Gastroesophageal sphincter (tissue), 4 donors: Measurements from ENCODE around the gene GALNT7. TPM values are rescaled to one million over a fixed set of nuclear protein-coding genes. Genes with fewer than 3 reads are reported as not detected.

Source experiments
- ATAC-seq: fragments of 150-250 bp; one replicate; pipeline ENCODE4 v1.9.1; 2016; ENCODE audit warnings: mild to moderate bottlenecking, moderate library complexity
- H3K27ac ChIP-seq, 4 donors: fragments of 200-600 bp; sonication (generic) in 3 of 4; 1 replicate in 3 of 4; 2 replicates in 1 of 4; pipeline ENCODE4 v1.5.1; 2016 to 2019
- H3K27me3 ChIP-seq: fragments of 200-600 bp; sonication (generic); one replicate; pipeline ENCODE4 v1.5.1; 2019
- H3K36me3 ChIP-seq, 2 donors: fragments of 200-600 bp; sonication (generic); one replicate each; pipeline ENCODE4 v1.5.1; 2019; ENCODE audit warnings: control low read depth in 1 of 2
- H3K4me1 ChIP-seq, 3 donors: fragments of 200-600 bp; sonication (generic); 1 replicate in 2 of 3; 2 replicates in 1 of 3; pipeline ENCODE4 v1.5.1; 2016 to 2019; ENCODE audit warnings: control low read depth in 2 of 3
- H3K4me3 ChIP-seq, 2 donors: fragments of 200-600 bp; sonication (generic); one replicate each; pipeline ENCODE4 v1.5.1; 2019; ENCODE audit warnings: mild to moderate bottlenecking in 1 of 2, moderate library complexity in 1 of 2
- H3K9me3 ChIP-seq, 3 donors: fragments of 200-600 bp; sonication (generic); one replicate each; pipeline ENCODE4 v1.5.1; 2017 to 2019; ENCODE audit warnings: control low read depth in 2 of 3
- EP300 ChIP-seq: sonication (generic); formaldehyde crosslinking; IDR thresholded peaks from one replicate; pipeline ENCODE4 v1.6.1; 2017; ENCODE audit warnings: antibody characterized with exemption, mild to moderate bottlenecking
- POLR2A ChIP-seq, 2 donors: fragments of 450-650 bp; IDR thresholded peaks; one replicate each; pipeline ENCODE4 v1.6.1; 2017; ENCODE audit warnings: antibody characterized with exemption in 2 of 2, mild to moderate bottlenecking in 2 of 2, moderate library complexity in 1 of 2
- POLR2AphosphoS5 ChIP-seq: sonication (generic); formaldehyde crosslinking; IDR thresholded peaks from one replicate; pipeline ENCODE4 v1.6.1; 2017; ENCODE audit warnings: antibody characterized with exemption
- WGBS, 2 donors: methylation state at CpG; one replicate each; pipeline ENCODE4 v1.1.5; 2018; ENCODE audit warnings: low coverage in 1 of 2; 5-methylcytosine and 5-hydroxymethylcytosine counted together
- total RNA-seq, 4 donors: library from RNA; depleted of rRNA; stranded (reverse); fragments of >200 nt; gene quantifications; one replicate each; pipeline ENCODE4 v1.1.0, GENCODE V29; 2016
- TF ChIP-seq, protein P1 (sequence below), 4 experiments: fragments of 200-600 bp in 2 of 4; fragments of 450-650 bp in 2 of 4; sonication (generic) in 1 of 4; IDR thresholded peaks; one replicate each; pipeline ENCODE4 v1.5.1; 2017 to 2019; ENCODE audit warnings: antibody characterized with exemption in 4 of 4, mild to moderate bottlenecking in 2 of 4, moderate library complexity in 2 of 4

The GALNT7 gene
- total RNA-seq, 4 donors from 2014 or later, result 13.7 to 30.3 (median 17.5) TPM

DNA sequence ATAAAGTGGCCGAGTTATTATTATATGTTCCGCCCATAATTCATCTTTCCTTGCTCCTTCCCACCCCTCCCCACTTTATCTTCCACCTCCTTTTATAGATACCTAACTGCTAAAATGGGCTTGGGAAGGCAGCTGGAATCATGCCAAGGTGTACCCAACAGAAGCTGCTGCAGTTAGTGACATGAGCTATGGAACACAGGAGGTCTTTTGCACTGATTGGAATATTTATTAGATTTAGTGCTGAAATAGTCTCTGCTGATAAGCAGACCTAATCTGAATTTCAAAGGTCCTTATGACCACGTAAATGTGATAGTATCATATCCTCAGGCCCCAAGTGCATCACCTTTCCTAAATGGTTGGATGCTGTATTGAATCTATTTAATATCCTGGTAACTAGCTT, 100.7 kb downstream of the GALNT7 start:
- no peak for ATAC-seq
- no peak overlapping the region for H3K27ac ChIP-seq
- H3K4me1 ChIP-seq, result peaks cover 0 to 25% (median 0%) of the 10 kb centered on the region in 3 donors
- WGBS, 2 donors, result 96 to 97% methylated on average over 3 of the region's 3 CpGs
- H3K36me3 ChIP-seq, result no peaks in the 10 kb centered on the region
- no peaks in the 10 kb centered on the region for H3K9me3 ChIP-seq
- H3K27me3 ChIP-seq, result no peaks in the 10 kb centered on the region
- no peak overlapping the region for H3K4me3 ChIP-seq
- TF ChIP-seq EP300, result no peak
- no peak for TF ChIP-seq POLR2AphosphoS5
- TF ChIP-seq POLR2A (IDR thresholded peaks at IDR 0.05), result no peak
- TF ChIP-seq, protein P1, sequence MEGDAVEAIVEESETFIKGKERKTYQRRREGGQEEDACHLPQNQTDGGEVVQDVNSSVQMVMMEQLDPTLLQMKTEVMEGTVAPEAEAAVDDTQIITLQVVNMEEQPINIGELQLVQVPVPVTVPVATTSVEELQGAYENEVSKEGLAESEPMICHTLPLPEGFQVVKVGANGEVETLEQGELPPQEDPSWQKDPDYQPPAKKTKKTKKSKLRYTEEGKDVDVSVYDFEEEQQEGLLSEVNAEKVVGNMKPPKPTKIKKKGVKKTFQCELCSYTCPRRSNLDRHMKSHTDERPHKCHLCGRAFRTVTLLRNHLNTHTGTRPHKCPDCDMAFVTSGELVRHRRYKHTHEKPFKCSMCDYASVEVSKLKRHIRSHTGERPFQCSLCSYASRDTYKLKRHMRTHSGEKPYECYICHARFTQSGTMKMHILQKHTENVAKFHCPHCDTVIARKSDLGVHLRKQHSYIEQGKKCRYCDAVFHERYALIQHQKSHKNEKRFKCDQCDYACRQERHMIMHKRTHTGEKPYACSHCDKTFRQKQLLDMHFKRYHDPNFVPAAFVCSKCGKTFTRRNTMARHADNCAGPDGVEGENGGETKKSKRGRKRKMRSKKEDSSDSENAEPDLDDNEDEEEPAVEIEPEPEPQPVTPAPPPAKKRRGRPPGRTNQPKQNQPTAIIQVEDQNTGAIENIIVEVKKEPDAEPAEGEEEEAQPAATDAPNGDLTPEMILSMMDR (IDR thresholded peaks at IDR 0.05), result no peak

DNA sequence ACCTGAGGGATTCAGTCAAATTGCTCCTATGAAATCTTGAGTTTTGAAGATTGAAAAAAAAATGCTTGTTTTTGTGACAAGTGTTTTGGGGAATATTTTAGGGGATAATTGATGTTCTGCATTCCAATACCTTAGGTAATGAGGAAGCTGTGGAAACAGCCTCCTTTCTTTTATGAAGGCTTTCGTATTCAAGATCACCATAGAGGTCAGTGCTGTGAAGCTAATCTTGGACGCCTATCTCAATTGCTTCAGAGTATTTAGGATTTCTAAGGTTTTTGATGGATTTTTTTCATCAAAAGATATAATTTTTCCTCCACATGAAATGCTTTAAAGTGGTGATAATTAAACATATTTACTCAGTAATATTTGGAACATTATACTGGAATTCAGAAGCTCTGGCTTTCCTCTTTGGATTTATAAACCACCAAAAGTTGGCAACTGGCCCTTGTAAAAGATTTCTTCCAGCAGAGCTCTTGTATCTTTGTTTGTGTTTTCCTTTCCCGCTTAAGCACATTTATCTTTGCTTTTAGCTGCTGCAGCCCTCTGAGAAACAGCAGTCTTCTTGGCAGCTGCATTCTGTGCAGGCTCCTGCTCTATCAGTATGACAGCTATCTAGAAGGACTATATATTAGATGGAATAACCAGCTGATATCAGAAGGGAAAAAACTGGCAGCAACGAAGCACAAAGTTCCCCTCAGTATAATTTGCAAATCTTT, 101.9 kb downstream of the GALNT7 start:
- Histone ChIP-seq H3K4me3 (no peak overlapping the region), H3K9me3 (no peaks in the 10 kb centered on the region), H3K27me3 (no peaks in the 10 kb centered on the region), H3K27ac (no peak overlapping the region), H3K4me1 (peaks cover 0 to 14% (median 0%) of the 10 kb centered on the region in 3 donors), H3K36me3 (no peaks in the 10 kb centered on the region)
- WGBS, 2 donors, result 31 to 38% methylated on average over 4 of the region's 4 CpGs
- no peak for TF ChIP-seq EP300
- no peak for ATAC-seq

DNA sequence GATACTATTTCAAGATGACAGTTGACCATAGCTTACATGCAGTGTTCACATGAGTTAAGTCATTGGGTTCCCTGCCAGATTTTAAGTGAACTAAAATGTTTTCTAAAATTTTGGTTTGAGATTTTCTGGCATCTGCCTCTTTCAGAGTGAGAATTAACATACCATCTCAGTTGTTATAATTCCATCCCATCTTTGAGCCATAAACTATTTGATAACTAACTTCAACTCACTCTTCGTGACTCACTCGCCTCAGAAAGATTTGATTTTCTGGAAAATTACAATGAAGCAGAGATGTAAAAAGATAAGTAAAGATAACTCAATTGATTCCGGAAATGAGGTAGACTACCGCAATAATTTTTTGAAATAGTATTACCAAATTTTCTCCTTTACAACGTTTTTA, 103.7 kb downstream of the GALNT7 start:
- Histone ChIP-seq H3K4me3 (no peak overlapping the region), H3K9me3 (no peaks in the 10 kb centered on the region), H3K27me3 (no peaks in the 10 kb centered on the region), H3K27ac (no peak overlapping the region), H3K4me1 (peaks cover 0 to 14% (median 0%) of the 10 kb centered on the region in 3 donors), H3K36me3 (no peaks in the 10 kb centered on the region)
- WGBS, 2 donors, result 78 to 93% methylated on average over 5 of the region's 5 CpGs
- TF ChIP-seq POLR2AphosphoS5 (no peak), EP300 (no peak), POLR2A (IDR thresholded peaks at IDR 0.05) (no peak)
- TF ChIP-seq, protein P1 (IDR thresholded peaks at IDR 0.05), result no peak
- ATAC-seq, result no peak

DNA sequence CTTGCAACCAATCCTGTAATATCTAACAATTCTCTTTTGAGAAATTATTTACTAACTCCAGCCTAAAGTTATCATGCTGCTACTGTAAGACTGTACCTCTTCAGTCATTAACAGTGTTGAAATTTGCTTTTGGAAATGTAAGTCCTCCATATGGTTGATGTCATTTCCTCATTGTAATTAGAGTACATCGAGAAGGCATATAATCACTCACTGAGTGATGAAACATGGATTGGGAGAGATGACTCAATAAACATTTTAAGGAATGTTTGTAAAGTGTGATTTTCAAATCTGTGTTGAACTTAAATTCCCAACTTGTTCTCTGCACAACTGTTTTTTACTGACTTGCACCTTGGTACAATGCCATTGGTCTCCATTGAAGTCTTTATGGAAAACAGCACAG, 104.4 kb downstream of the GALNT7 start:
- Histone ChIP-seq H3K4me3 (no peak overlapping the region), H3K27me3 (no peaks in the 10 kb centered on the region), H3K36me3 (no peaks in the 10 kb centered on the region), H3K9me3 (no peaks in the 10 kb centered on the region), H3K27ac (no peak overlapping the region), H3K4me1 (peaks cover 0 to 14% (median 0%) of the 10 kb centered on the region in 3 donors)
- ATAC-seq, result no peak
- WGBS, 2 donors, result 53 to 69% methylated on average over 1 of the region's 1 CpG
- TF ChIP-seq POLR2A (IDR thresholded peaks at IDR 0.05) (no peak), EP300 (no peak), POLR2AphosphoS5 (no peak)
- TF ChIP-seq, protein P1 (IDR thresholded peaks at IDR 0.05), result no peak

DNA sequence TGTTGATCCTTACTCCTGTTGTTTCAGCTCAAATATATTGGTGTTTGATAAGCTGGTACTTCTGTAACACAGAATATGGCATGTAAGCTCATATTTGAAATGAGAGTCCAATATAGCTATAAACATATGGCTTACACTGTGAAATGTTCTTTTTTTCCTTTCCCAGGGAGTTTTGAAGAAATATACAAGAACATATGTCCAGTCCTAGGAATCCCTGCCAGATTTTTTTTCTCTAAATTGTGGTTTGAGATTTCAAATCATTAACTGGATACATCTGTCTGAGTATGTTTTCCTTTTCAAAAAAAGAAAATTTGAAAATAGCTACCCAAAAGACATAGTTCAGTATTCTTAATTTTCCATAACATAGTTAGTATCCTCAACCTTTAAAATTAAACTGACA, 105.3 kb downstream of the GALNT7 start:
- TF ChIP-seq EP300, result no peak
- H3K27me3 ChIP-seq, result no peaks in the 10 kb centered on the region
- no peak for ATAC-seq
- H3K4me1 ChIP-seq, result peaks cover 0 to 14% (median 0%) of the 10 kb centered on the region in 3 donors
- H3K36me3 ChIP-seq, result no peaks in the 10 kb centered on the region
- no peaks in the 10 kb centered on the region for H3K9me3 ChIP-seq
- H3K4me3 ChIP-seq, result no peak overlapping the region
- H3K27ac ChIP-seq, result no peak overlapping the region

DNA sequence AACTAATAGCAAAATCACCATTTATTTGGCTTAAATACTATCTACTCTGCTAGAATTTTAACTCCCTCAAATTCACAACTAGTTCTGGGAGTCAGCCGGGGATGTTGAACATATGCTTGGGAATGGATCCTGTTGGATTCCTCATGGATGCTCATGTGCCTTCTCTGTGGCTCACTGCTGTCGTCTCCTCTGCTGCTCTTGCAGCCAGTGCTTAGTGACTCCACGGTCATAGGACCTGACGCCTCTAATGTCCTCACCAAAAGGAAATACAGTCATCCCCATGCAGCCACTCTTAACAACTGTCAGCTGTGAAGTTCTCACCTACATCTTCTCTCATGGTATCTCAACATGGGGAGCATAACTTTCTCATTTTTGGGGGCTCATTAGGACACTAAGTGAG, 106.1 kb downstream of the GALNT7 start:
- H3K4me3 ChIP-seq, result no peak overlapping the region
- 80 to 90% methylated on average over 2 of the region's 4 CpGs for WGBS, 2 donors
- ATAC-seq, result no peak
- H3K27ac ChIP-seq, result no peak overlapping the region
- H3K4me1 ChIP-seq, result peaks cover 0 to 14% (median 0%) of the 10 kb centered on the region in 3 donors
- no peaks in the 10 kb centered on the region for H3K27me3 ChIP-seq
- TF ChIP-seq, protein P1 (IDR thresholded peaks at IDR 0.05), result no peak
- TF ChIP-seq EP300, result no peak
- TF ChIP-seq POLR2A (IDR thresholded peaks at IDR 0.05), result no peak
- no peak for TF ChIP-seq POLR2AphosphoS5
- no peaks in the 10 kb centered on the region for H3K9me3 ChIP-seq
- H3K36me3 ChIP-seq, result no peaks in the 10 kb centered on the region
